GM12875 (cell line): ENCODE results near the gene SPATA24.
"Not testable (repeated sequence)": the region's sequence is repeated elsewhere in the genome, so short reads cannot be mapped to it uniquely, and the experiment has no call there.

ENCODE experiments used
- H3K4me3 ChIP-seq: one replicate; pipeline ENCODE4 v1.5.1; 2011; ENCODE audit warnings: low read depth, low read length, control low read depth
- TF ChIP-seq, protein P1 (sequence below): IDR thresholded peaks from 2 replicates; pipeline ENCODE4 v1.5.1; 2011; ENCODE audit warnings: low read depth, mild to moderate bottlenecking, control low read depth, inconsistent platforms, low read length, moderate library complexity, borderline replicate concordance; ENCODE audit not compliant: insufficient read depth

Gene SPATA24

GRCh38 chr5:139443831-139444453, 40.1 kb upstream of the SPATA24 start:
- H3K4me3 ChIP-seq = no peak overlapping the region
- TF ChIP-seq, protein P1, sequence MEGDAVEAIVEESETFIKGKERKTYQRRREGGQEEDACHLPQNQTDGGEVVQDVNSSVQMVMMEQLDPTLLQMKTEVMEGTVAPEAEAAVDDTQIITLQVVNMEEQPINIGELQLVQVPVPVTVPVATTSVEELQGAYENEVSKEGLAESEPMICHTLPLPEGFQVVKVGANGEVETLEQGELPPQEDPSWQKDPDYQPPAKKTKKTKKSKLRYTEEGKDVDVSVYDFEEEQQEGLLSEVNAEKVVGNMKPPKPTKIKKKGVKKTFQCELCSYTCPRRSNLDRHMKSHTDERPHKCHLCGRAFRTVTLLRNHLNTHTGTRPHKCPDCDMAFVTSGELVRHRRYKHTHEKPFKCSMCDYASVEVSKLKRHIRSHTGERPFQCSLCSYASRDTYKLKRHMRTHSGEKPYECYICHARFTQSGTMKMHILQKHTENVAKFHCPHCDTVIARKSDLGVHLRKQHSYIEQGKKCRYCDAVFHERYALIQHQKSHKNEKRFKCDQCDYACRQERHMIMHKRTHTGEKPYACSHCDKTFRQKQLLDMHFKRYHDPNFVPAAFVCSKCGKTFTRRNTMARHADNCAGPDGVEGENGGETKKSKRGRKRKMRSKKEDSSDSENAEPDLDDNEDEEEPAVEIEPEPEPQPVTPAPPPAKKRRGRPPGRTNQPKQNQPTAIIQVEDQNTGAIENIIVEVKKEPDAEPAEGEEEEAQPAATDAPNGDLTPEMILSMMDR = no peak

GRCh38 chr5:139440416-139440815, 36.5 kb upstream of the SPATA24 start:
- H3K4me3 ChIP-seq = not testable (repeated sequence)

DNA sequence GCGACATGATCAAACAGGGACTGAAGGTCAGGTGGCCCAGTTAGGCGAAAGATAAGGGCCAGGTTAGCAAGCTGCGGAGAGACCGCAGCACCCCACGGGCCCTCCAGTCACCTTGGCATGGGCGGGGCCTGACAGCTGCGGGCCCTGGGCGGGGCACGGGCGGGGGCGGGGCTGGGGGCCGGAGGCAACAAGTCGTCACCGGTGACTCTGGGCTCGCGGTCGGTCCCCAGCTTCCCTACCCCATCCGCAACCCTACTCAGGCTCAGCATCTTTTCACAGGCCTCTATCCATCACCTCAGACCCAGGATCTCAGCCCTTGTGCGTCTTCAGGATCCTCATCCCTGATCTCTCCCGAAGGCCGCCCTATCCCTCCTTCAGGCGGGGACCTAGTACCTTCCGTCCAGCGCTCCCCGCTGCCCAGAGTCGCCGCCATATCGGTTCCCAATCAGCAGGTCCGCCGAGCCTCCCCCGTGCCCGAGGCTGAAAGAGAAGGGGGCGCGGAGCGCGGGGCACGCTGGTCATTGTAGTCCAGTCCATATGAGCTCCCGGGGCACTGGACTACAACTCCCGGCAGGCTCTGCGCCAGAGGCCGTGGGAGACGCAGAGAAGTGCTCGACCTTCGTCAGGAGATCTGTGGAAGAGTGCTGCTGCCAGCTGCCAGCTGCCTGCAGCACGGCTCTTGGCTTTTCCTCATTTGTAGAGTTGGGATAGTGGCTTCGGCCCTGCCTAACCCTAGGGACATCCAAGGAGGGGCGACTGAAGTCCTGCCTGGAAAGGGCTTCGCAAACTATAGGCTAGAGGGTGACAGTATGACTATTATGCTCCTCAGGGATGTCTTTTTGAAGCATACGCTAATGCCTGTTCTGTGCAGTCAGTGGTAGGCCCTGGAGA, 35.4 kb upstream of the SPATA24 start, which contains the start of gene DNAJC18:
Gene DNAJC18, minus strand, starts transcription at position 513 of the 891 bp plus-strand sequence. Its CDS starts 80 bp downstream, at position 433.
- TF ChIP-seq, protein P1 = no peak
- H3K4me3 ChIP-seq = peak within 1 kb of the TSS; percentile 92

GRCh38 chr5:139438707-139439012, 34.8 kb upstream of the SPATA24 start:
- TF ChIP-seq, protein P1 = no peak
- H3K4me3 ChIP-seq = peak overlapping the region; percentile 92

GRCh38 chr5:139435676-139436075, 31.8 kb upstream of the SPATA24 start:
- TF ChIP-seq, protein P1 = no peak
- H3K4me3 ChIP-seq = no peak overlapping the region

DNA sequence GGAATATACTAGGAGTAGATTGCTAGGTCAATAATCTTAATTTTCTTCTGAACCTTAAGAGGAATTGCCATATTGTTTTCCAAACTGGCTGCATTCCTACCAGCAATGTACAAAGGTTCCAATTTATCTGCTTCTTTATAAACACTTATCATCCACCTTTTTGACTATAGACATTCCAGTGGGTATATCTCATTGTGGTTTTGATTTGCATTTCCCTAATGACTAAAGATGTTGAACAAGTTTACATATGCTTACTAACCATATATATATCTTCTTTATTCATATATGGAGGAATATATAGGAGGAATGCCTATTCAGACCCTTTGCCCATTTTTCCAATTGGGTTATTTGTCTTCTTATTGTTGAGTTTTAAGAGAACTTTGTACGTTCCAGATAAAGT, 27.8 kb upstream of the SPATA24 start:
- TF ChIP-seq, protein P1 = no peak

GRCh38 chr5:139430015-139430414, 26.1 kb upstream of the SPATA24 start:
- H3K4me3 ChIP-seq = no peak overlapping the region
- TF ChIP-seq, protein P1 = no peak

More for the DNA sequence above, 27.8 kb upstream of the SPATA24 start:
- H3K4me3 ChIP-seq = no peak overlapping the region
